Keratinocyte (primary cell): ENCODE measurements around the gene ALOX5. TPM values are rescaled to one million over a fixed set of nuclear protein-coding genes. Genes with fewer than 3 reads are reported as not detected.

ENCODE experiments used
- DNase-seq: peaks from one replicate; pipeline ENCODE4 v3.0.0-alpha.2; 2011; ENCODE audit warnings: low read depth, missing footprints, low spot score
- FAIRE-seq: peaks from 2 replicates; lab custom pipeline; 2011; peaks lifted over from hg19 to GRCh38; lab: Jason Lieb, UNC
- H2AFZ ChIP-seq: 2 replicates; pipeline ENCODE4 v1.6.0; 2012; ENCODE audit warnings: low read length, control low read depth, inconsistent platforms; ENCODE audit not compliant: control insufficient read depth
- H3K27ac ChIP-seq: 2 replicates; pipeline ENCODE4 v1.5.1; 2011; ENCODE audit warnings: low read length; ENCODE audit not compliant: control insufficient read depth, insufficient read depth
- H3K27me3 ChIP-seq: 3 replicates; pipeline ENCODE4 v1.6.0; 2011; ENCODE audit warnings: low read length; ENCODE audit not compliant: control insufficient read depth, insufficient read depth; ENCODE audit errors: extremely low read depth
- H3K36me3 ChIP-seq, 2 experiments: 2 replicates in 1 of 2; 3 replicates in 1 of 2; pipeline ENCODE4 v1.5.1; 2011; ENCODE audit warnings: low read length in 2 of 2, mild to moderate bottlenecking in 1 of 2; ENCODE audit not compliant: control insufficient read depth in 2 of 2, insufficient read depth in 2 of 2; ENCODE audit errors: extremely low read depth in 1 of 2
- H3K4me1 ChIP-seq: 3 replicates; pipeline ENCODE4 v1.5.1; 2011; ENCODE audit warnings: low read length; ENCODE audit not compliant: control insufficient read depth, insufficient read depth; ENCODE audit errors: extremely low read depth
- H3K4me2 ChIP-seq: 3 replicates; pipeline ENCODE4 v1.6.0; 2011; ENCODE audit warnings: low read depth, low read length; ENCODE audit not compliant: control insufficient read depth, insufficient read depth; ENCODE audit errors: extremely low read depth
- H3K4me3 ChIP-seq, 3 experiments: fragments of 200-600 bp in 1 of 3; sonication (generic) in 1 of 3; 2 replicates in 2 of 3; 3 replicates in 1 of 3; pipeline ENCODE4 v1.5.1; 2011 to 2016; ENCODE audit warnings: low read length in 3 of 3, mild to moderate bottlenecking in 3 of 3, control low read depth in 2 of 3, inconsistent platforms in 1 of 3, low read depth in 1 of 3, mixed read lengths in 1 of 3, mixed run types in 1 of 3, moderate library complexity in 1 of 3; ENCODE audit not compliant: control insufficient read depth in 2 of 3, insufficient read depth in 2 of 3; ENCODE audit errors: extremely low read depth in 1 of 3
- H3K79me2 ChIP-seq: 2 replicates; pipeline ENCODE4 v1.6.0; 2012; ENCODE audit warnings: low read length; ENCODE audit not compliant: control insufficient read depth, insufficient read depth
- H3K9ac ChIP-seq: 3 replicates; pipeline ENCODE4 v1.6.0; 2011; ENCODE audit warnings: low read length; ENCODE audit not compliant: control insufficient read depth, insufficient read depth; ENCODE audit errors: extremely low read depth
- H3K9me1 ChIP-seq: 3 replicates; pipeline ENCODE4 v1.6.0; 2011; ENCODE audit warnings: low read length; ENCODE audit not compliant: control insufficient read depth, insufficient read depth; ENCODE audit errors: extremely low read depth
- H3K9me3 ChIP-seq: 2 replicates; pipeline ENCODE4 v1.5.1; 2012; ENCODE audit warnings: low read depth, low read length; ENCODE audit not compliant: control insufficient read depth
- H4K20me1 ChIP-seq: 3 replicates; pipeline ENCODE4 v1.6.0; 2011; ENCODE audit warnings: low read length; ENCODE audit not compliant: control insufficient read depth, insufficient read depth; ENCODE audit errors: extremely low read depth
- EZH2 ChIP-seq: IDR thresholded peaks from one replicate; pipeline ENCODE4 v1.6.1; 2012; ENCODE audit warnings: inconsistent platforms, mild to moderate bottlenecking, low read length, moderate library complexity
- dilution Hi-C: fragments of 300-500 bp; cut with MboI; formaldehyde crosslinking; loops from one replicate; pipeline ENCODE4 v1.7.0; 2020; ENCODE audit warnings: low sequenced_read_pairs; ENCODE audit not compliant: extremely low pct_ligation_motif_present
- polyA plus RNA-seq, 5 experiments: library from polyadenylated mRNA; depleted of rRNA in 3 of 5; stranded (reverse) in 3 of 5; stranded (forward) in 1 of 5; unstranded in 1 of 5; fragments of >200 nt; gene quantifications; 1 replicate in 1 of 5; 2 replicates in 3 of 5; 3 replicates in 1 of 5; pipeline versions ENCODE4 v1.2.1 to v1.2.3, GENCODE V29; 2011 to 2012; ENCODE audit warnings: missing spikeins in 2 of 5, low read depth in 1 of 5, low replicate concordance in 1 of 5
- TF ChIP-seq, protein P1 (sequence below), 3 experiments: IDR thresholded peaks in 1 of 3; conservative IDR thresholded peaks in 1 of 3; optimal IDR thresholded peaks in 1 of 3; 2 replicates in 2 of 3; 3 replicates in 1 of 3; pipeline versions ENCODE3 to v1.5.1; 2011; ENCODE audit warnings: low read length in 3 of 3, mild to moderate bottlenecking in 3 of 3, moderate library complexity in 2 of 3, control low read depth in 1 of 3, inconsistent platforms in 1 of 3; ENCODE audit not compliant: insufficient read depth in 2 of 3; ENCODE audit errors: extremely low read depth in 1 of 3

The ALOX5 gene
- polyA plus RNA-seq, 1 donor (not counting 4 experiments of a cell fraction or from before 2014, with no cell fraction given) = not detected

DNA sequence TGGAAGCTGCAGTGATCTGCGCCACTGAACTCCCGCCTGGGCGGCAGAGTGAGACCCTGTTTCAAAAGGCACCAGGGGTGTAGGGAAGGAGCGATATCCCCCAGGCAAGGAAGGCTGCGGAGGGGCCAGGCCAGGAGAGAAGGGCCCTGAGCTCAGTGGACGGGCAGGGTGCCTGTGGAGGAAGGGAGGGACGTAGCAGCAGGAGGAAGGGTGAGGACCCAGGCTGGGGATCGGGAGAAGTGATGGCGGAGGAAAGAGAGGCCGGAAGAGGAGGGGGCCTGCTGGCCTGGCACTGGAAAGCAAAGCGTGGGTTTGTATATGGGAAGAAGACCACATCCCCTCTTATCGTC is 45.6 kb downstream of the ALOX5 start:
- dilution Hi-C loops = no loop called here
- TF ChIP-seq EZH2 = no peak
- TF ChIP-seq, protein P1, sequence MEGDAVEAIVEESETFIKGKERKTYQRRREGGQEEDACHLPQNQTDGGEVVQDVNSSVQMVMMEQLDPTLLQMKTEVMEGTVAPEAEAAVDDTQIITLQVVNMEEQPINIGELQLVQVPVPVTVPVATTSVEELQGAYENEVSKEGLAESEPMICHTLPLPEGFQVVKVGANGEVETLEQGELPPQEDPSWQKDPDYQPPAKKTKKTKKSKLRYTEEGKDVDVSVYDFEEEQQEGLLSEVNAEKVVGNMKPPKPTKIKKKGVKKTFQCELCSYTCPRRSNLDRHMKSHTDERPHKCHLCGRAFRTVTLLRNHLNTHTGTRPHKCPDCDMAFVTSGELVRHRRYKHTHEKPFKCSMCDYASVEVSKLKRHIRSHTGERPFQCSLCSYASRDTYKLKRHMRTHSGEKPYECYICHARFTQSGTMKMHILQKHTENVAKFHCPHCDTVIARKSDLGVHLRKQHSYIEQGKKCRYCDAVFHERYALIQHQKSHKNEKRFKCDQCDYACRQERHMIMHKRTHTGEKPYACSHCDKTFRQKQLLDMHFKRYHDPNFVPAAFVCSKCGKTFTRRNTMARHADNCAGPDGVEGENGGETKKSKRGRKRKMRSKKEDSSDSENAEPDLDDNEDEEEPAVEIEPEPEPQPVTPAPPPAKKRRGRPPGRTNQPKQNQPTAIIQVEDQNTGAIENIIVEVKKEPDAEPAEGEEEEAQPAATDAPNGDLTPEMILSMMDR (optimal IDR thresholded peaks at IDR 0.05 in 1 of 3, IDR thresholded peaks at IDR 0.05 in 1 of 3, conservative IDR thresholded peaks at IDR 0.05 in 1 of 3; ENCODE audit: extremely low read depth in 1 of 3, insufficient read depth in 2 of 3, low read length in 3 of 3) = no peak

DNA sequence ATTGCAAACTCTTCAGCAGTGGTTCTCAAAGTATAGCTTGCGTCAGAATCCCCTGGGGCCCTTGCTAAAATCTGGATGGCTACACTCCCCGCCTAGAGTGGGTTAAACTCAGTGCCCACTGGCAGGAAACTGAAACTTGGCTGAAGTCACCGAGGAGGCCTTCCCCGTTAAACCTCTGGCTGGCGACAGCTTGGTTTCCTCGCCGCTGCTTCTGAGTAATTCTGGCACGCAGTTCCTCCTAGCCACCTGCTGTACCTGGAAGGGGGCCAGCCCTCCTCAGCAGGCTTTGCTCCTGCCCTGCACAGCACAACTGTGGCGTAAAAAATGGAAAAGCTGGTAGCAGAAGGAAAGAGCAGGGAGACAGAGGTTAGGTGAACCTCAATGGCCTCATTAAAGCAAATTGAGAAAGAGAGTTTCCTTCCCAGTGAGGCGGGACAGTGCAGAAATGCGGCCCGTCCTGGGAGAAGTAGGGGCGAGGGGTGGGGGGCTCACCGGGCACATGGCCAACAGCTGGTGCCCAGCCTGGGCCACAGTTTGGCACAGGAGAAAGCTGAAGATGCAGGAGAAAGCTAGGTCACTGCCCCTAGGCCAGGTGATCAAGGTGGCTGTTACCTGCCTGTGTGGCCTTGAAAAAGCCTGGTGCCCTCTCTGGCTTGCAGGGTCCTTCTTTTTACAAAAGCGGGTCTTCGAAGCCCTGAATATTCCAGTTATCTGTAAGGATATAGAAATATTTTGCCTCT is 46.6 kb downstream of the ALOX5 start:
- no peaks in the 10 kb centered on the region for H4K20me1 ChIP-seq
- no peaks in the 10 kb centered on the region for H3K36me3 ChIP-seq
- H3K9me3 ChIP-seq = no peaks in the 10 kb centered on the region
- TF ChIP-seq, protein P1 (optimal IDR thresholded peaks at IDR 0.05 in 1 of 3, IDR thresholded peaks at IDR 0.05 in 1 of 3, conservative IDR thresholded peaks at IDR 0.05 in 1 of 3; ENCODE audit: extremely low read depth in 1 of 3, insufficient read depth in 2 of 3, low read length in 3 of 3) = no peak
- no peak for TF ChIP-seq EZH2
- no peak overlapping the region for H3K9ac ChIP-seq
- dilution Hi-C loops = no loop called here
- H3K79me2 ChIP-seq = no peaks in the 10 kb centered on the region
- no peak overlapping the region for H3K27ac ChIP-seq
- DNase-seq (no peak), FAIRE-seq (no peak)
- H3K9me1 ChIP-seq = no peaks in the 10 kb centered on the region
- peaks cover 34% of the 10 kb centered on the region for H3K27me3 ChIP-seq
- H2AFZ ChIP-seq = no peak overlapping the region
- peaks cover 2% of the 10 kb centered on the region for H3K4me1 ChIP-seq
- no peak overlapping the region for H3K4me3 ChIP-seq
- no peak overlapping the region for H3K4me2 ChIP-seq

More for the DNA sequence above, 45.6 kb downstream of the ALOX5 start:
- peaks cover 2% of the 10 kb centered on the region for H3K4me1 ChIP-seq
- no peaks in the 10 kb centered on the region for H3K36me3 ChIP-seq
- no peaks in the 10 kb centered on the region for H4K20me1 ChIP-seq
- H3K9me3 ChIP-seq = no peaks in the 10 kb centered on the region
- no peaks in the 10 kb centered on the region for H3K9me1 ChIP-seq
- H3K27me3 ChIP-seq = peaks cover 34% of the 10 kb centered on the region
- H3K4me2 ChIP-seq = peak overlapping the region; percentile 73
- H3K4me3 ChIP-seq = peak overlapping the region in 1 of 3 experiments; percentile 51
- no peaks in the 10 kb centered on the region for H3K79me2 ChIP-seq
- no peak overlapping the region for H3K27ac ChIP-seq
- H3K9ac ChIP-seq = no peak overlapping the region
- H2AFZ ChIP-seq = peak overlapping the region; percentile 69
- FAIRE-seq = no peak
- DNase-seq = no peak
